Adrenal gland (tissue), 12 donors: Measurements from ENCODE around the gene NEDD9. TPM values are rescaled to one million over a fixed set of nuclear protein-coding genes. Genes with fewer than 3 reads are reported as not detected.

Experiments
- DNase-seq, 7 donors: peaks; one replicate each; pipeline ENCODE4 v3.0.0-alpha.2; 2019 to 2020
- H3K27ac ChIP-seq, 5 donors: fragments of 200-600 bp; sonication (generic) in 4 of 5; 1 replicate in 3 of 5; 2 replicates in 2 of 5; pipeline versions ENCODE4 v1.5.1 to v1.8.0; 2016 to 2020; ENCODE audit warnings: mild to moderate bottlenecking in 1 of 5
- H3K27me3 ChIP-seq: fragments of 200-600 bp; 2 replicates; pipeline ENCODE4 v1.8.0; 2021
- H3K36me3 ChIP-seq, 2 donors: fragments of 200-600 bp; replicated peaks in 1 of 2; 1 replicate in 1 of 2; 2 replicates in 1 of 2; pipeline versions ENCODE4 v1.5.1 to v1.8.0; 2018 to 2022
- H3K4me1 ChIP-seq, 2 donors: fragments of 200-600 bp; replicated peaks in 1 of 2; 1 replicate in 1 of 2; 2 replicates in 1 of 2; pipeline versions ENCODE4 v1.5.1 to v1.8.0; 2018 to 2021
- H3K4me3 ChIP-seq, 4 donors: fragments of 200-600 bp; sonication (generic) in 3 of 4; one replicate each; pipeline ENCODE4 v1.5.1; 2016 to 2018
- H3K9me3 ChIP-seq, 3 donors: fragments of 200-600 bp; sonication (generic) in 1 of 3; replicated peaks in 1 of 3; 1 replicate in 2 of 3; 2 replicates in 1 of 3; pipeline versions ENCODE4 v1.5.1 to v1.8.0; 2016 to 2021
- CTCF ChIP-seq, 6 experiments: fragments of 450-650 bp in 4 of 6; fragments of 200-600 bp in 2 of 6; sonication (generic) in 1 of 6; IDR thresholded peaks; 1 replicate in 5 of 6; 2 replicates in 1 of 6; pipeline versions ENCODE4 v1.5.1 to v1.8.0; 2016 to 2021; ENCODE audit warnings: antibody characterized with exemption in 6 of 6, mild to moderate bottlenecking in 2 of 6, moderate library complexity in 1 of 6
- POLR2A ChIP-seq, 2 donors: fragments of 450-650 bp; IDR thresholded peaks; one replicate each; pipeline ENCODE4 v1.6.1; 2017; ENCODE audit warnings: antibody characterized with exemption in 2 of 2, mild to moderate bottlenecking in 2 of 2, moderate library complexity in 1 of 2
- WGBS, 4 donors: extraction: QIAGEN DNeasy Blood & Tissue Kit in 2 of 4; methylation state at CpG; one replicate each; pipeline versions ENCODE4 v1.1.5 to v1.1.7; 2013 to 2017; 5-methylcytosine and 5-hydroxymethylcytosine counted together
- intact Hi-C, 2 donors: fragments of 100-400 bp; cut with DNase I; formaldehyde crosslinking; loops; one replicate each; pipeline versions ENCODE4 v1.14.1 to v1.15.0; 2022 to 2023
- polyA plus RNA-seq, 3 donors: library from polyadenylated mRNA; stranded (reverse); fragments of 200-250 nt in 2 of 3; fragments of 350-450 nt in 1 of 3; fragmentation: Illumina TruSeq in 1 of 3; extraction: RNeasy Lipid Tissue Mini Kit (QIAGEN cat#74804) in 1 of 3; gene quantifications; one replicate each; pipeline ENCODE4 v1.2.3, GENCODE V29; 2013 to 2014
- total RNA-seq, 9 donors: library from RNA; depleted of rRNA in 4 of 9; stranded (reverse); fragments of >200 nt in 4 of 9; fragments of 120-200 nt in 1 of 9; fragmentation: NEBNext Ultra II Directional in 1 of 9; extraction: Animal tissue kit (Norgen Biotek cat#: 25700) in 1 of 9; gene quantifications; one replicate each; pipeline versions ENCODE4 v1.1.0 to v1.2.4, GENCODE V29; 2013 to 2023
- donor health status: healthy with polysubstance abuse.
- donor health status: Bipolar disorder and iron deficiency.
- donor health status: DM: yes; HTN: yes; CAD: no.
- donor health status: DM: no; HTN: no; CAD: no.
- donor health status: DM: no; HTN: no; CAD: no.
- donor health status: DM: yes; HTN: yes; CAD: no.

NEDD9 gene
- total and polyA plus RNA-seq, 12 donors, result 6.6 to 47.9 (median 13.5) TPM

- intact Hi-C loops, result no loop called here
- Histone ChIP-seq H3K4me3 (no peak overlapping the region), H3K4me1 (peaks cover 0 to 5% of the 10 kb centered on the region in 2 donors), H3K27me3 (no peaks in the 10 kb centered on the region), H3K36me3 (peaks cover 0 to 24% of the 10 kb centered on the region in 2 donors), H3K9me3 (no peaks in the 10 kb centered on the region), H3K27ac (no peak overlapping the region)
- no peak for DNase-seq
- 85 to 94% (median 93%) methylated on average over 6 of the region's 6 CpGs for WGBS, 4 donors
- no peak for TF ChIP-seq CTCF (IDR thresholded peaks at IDR 0.05)
- no peak for TF ChIP-seq POLR2A (IDR thresholded peaks at IDR 0.05)
Observed at GRCh38 chr6:11193434-11193833, 39.0 kb downstream of the NEDD9 start.

- Histone ChIP-seq H3K27ac (no peak overlapping the region), H3K36me3 (peaks cover 0 to 34% of the 10 kb centered on the region in 2 donors), H3K9me3 (no peaks in the 10 kb centered on the region), H3K27me3 (no peaks in the 10 kb centered on the region), H3K4me3 (no peak overlapping the region), H3K4me1 (peaks cover 0 to 5% of the 10 kb centered on the region in 2 donors)
- DNase-seq, result no peak
- 72 to 78% (median 74%) methylated on average over 5 of the region's 5 CpGs for whole genome bisulfite sequencing, 4 donors
- intact Hi-C loops, result no loop called here
- TF ChIP-seq POLR2A (IDR thresholded peaks at IDR 0.05), result no peak
- TF ChIP-seq CTCF (IDR thresholded peaks at IDR 0.05), result no peak
Observed at GRCh38 chr6:11192167-11192566, 40.3 kb downstream of the NEDD9 start.

- TF ChIP-seq POLR2A (IDR thresholded peaks at IDR 0.05) (no peak), CTCF (IDR thresholded peaks at IDR 0.05) (no peak)
- no peak overlapping the region for H3K27ac ChIP-seq
- no peaks in the 10 kb centered on the region for H3K27me3 ChIP-seq
- DNase-seq, result no peak
- H3K36me3 ChIP-seq, result peaks cover 0 to 36% of the 10 kb centered on the region in 2 donors
- H3K9me3 ChIP-seq, result no peaks in the 10 kb centered on the region
- H3K4me1 ChIP-seq, result peaks cover 0 to 5% of the 10 kb centered on the region in 2 donors
- intact Hi-C loops, result no loop called here
- WGBS, 4 donors, result 94 to 96% (median 95%) methylated on average over 15 to 20 of the region's 20 CpGs
- no peak overlapping the region for H3K4me3 ChIP-seq
Observed at GRCh38 chr6:11190625-11191245, 41.7 kb downstream of the NEDD9 start.

- no peak overlapping the region for H3K27ac ChIP-seq
- intact Hi-C loops, result no loop called here
- DNase-seq, result no peak
- TF ChIP-seq POLR2A (IDR thresholded peaks at IDR 0.05) (no peak), CTCF (IDR thresholded peaks at IDR 0.05) (no peak)
- WGBS, 4 donors, result 96 to 98% (median 97%) methylated on average over 9 to 21 of the region's 21 CpGs
- no peak overlapping the region for H3K4me3 ChIP-seq
- H3K4me1 ChIP-seq, result no peaks in the 10 kb centered on the region
- peaks cover 0 to 39% of the 10 kb centered on the region in 2 donors for H3K36me3 ChIP-seq
- H3K9me3 ChIP-seq, result no peaks in the 10 kb centered on the region
- H3K27me3 ChIP-seq, result no peaks in the 10 kb centered on the region
Observed at GRCh38 chr6:11189865-11190624, 42.4 kb downstream of the NEDD9 start.
